GM18508 (cell line): ENCODE data around the gene C2orf72.
"Not testable (repeated sequence)": the region's sequence is repeated elsewhere in the genome, so short reads cannot be mapped to it uniquely, and the experiment has no call there.

ENCODE experiments used
- ATAC-seq: cut with Tn5 transposase; IDR thresholded peaks from one replicate; pipeline ENCODE4 v1.9.1; 2021; ENCODE audit warnings: moderate number of reproducible peaks; ENCODE audit not compliant: insufficient read depth, unreplicated experiment

Gene C2orf72

DNA sequence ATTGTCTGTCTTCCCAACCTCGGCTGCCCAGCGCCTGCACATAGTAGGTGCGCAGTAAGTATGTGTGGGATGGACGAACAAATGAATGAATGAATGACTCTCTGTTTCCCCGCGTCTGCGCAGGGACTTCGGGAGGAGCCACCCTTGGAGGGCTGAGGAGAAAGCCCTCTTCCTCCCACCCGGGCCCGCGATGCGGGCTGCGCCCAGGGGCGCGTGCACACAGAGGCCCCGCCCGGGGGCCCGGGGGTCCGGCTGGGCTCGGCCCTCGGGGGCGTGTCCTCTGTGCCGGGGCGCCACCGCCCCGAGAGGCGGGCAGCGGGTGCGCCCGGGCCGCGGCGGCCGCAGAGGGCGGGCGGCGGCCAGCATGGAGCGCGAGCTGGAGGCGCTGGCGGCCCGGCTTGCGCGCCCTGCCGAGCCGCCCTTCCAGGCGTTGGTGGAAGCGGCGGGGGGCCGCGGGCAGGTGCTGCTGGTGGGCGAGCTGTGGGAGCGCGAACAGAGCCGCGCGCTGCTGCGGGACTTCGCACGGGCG lies at the start of gene C2orf72:
TSS of gene C2orf72 (plus strand) at position 322 of the 529 bp plus-strand sequence. CDS start at position 365, 43 bp downstream.
- no peak for ATAC-seq

DNA sequence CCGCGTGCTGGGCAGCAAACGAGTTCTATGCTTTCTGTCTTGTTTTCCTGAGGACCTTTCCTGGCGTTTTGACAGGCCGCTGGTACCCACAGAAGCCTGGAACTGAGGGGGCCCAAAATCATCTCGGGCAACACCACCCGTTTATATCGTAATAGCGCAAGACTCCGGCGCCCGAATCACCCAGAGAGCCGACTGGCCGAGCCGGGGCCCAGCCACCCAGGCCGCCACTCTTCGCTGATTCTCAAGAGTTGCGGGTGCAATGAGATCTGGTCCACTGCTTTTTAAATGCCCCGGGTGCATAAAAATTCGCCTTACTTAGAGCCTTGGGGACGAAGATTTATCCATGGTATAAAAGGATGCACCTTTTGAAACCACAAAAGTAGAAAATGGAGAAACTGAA lies 47.6 kb upstream of the C2orf72 start:
- no peak for ATAC-seq

DNA sequence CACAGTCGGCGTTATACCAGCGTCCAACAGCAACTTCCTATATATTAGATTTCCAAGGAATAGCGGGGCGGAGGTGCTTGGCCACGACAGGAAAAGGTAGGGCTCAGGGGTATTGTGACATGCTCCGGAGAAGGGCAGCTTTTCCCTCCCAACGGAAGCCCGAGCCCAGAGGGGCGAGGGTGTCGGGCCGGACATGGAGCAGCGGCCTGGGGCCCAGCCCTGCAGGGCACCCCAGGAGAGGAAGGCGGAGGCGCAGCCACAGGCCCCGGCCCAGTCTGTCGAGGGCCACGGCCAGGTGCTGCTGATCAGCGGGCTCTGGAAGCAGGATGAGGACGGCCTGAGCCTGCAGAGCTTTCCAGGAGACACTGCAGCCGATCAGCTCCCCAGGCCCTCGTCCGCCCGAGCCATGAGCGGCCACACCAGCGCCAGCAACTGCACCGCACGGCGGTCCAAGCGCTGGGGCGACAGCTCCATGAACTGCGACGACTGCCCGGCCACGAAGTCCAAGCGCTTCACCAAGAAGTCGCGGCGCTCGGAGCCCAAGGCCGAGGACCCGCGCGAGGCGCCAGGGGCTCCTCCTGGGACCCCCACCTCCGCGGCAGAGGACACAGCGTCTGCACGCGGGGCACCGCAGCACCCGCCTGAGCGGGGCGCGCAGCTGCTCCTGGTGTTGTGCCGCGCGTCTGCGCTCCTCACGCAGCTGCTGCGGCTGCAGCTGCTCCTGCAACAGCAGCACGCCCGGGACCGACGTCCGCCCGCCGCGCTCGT lies 47.0 kb upstream of the C2orf72 start:
- ATAC-seq = no peak

DNA sequence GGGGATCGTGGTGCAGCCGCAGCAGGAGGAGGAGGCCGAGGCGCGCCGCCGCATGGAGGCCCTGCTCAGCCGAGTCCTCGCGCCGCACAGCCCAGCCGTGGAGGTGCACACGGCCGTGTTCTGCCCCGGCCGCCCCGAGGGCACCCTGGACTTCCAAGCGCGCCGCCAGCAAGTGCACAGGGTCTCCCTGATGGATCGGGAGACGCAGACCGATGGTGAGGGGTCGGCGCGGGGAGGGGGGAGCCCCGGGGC lies 46.5 kb upstream of the C2orf72 start:
- ATAC-seq = no peak

- no peak for ATAC-seq
These were observed 45.7 kb upstream of the C2orf72 start for GRCh38 chr2:230991598-230991997.

DNA sequence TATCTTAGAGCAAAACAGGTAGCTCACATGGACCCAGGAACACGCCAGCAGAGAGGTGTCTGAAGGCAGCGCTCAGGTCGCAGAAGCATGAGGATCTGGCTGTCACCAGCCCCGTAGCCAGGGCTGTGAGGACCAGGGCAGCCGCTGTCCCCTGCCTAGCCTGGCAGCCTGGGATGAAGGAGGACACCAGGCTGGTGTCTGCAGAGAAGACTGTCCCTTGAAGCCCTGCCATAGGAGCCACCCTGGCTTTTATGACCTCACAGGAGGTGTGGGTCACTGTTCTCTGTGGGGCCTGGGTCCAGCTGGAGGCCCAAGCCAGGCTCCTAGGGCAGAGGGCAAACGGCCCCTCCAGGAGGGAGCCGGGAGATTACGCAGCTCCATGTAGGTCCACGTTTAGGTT lies 41.5 kb upstream of the C2orf72 start, which contains the start of gene SPATA3:
TSS of gene SPATA3 (plus strand) at position 301 of the 400 bp plus-strand sequence. CDS start 113 bp downstream, outside the sequence.
- no peak for ATAC-seq

GRCh38 chr2:230996661-230997060 lies 40.7 kb upstream of the C2orf72 start:
- ATAC-seq = no peak

DNA sequence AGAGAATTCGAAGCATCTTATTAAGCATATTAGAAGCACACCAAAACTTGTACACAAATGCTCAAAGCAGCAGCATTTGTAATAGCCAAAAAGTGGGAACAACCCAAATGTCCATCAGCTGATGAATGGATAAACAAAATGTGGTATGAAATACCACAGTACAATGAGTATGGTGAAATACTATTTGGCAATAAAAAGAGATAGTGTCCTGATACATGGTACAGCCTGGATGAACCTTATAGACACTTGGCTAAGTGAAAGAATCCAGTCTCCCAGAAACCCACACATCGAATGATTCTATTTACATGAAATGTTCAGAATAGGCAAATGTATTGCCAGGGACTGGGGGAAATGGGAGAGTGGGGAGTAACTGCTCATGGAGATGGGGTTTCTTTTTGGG lies 38.4 kb upstream of the C2orf72 start:
- no peak for ATAC-seq

DNA sequence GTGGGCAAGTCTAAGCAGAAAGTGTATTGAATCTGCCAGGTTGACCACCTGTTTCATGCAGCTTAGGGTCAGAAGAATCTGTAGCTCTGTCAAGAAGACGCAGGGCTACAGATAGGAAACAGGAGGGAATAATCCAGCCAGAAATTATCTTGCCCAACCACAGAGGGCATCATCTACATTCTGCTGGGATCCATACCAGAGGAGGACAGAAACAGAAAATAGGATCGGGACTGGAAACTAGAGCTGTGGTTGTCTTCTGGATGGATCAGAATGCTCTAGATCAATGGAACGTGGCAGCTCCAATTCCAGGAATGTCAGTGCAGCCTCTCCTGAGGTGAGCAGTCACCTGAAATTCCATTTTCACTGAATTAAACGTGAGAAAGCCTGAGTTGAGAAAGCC lies 37.8 kb upstream of the C2orf72 start:
- ATAC-seq = no peak

GRCh38 chr2:231000211-231000904 lies 37.0 kb upstream of the C2orf72 start:
- ATAC-seq = no peak

GRCh38 chr2:231001036-231001435 lies 36.3 kb upstream of the C2orf72 start:
- no peak for ATAC-seq

DNA sequence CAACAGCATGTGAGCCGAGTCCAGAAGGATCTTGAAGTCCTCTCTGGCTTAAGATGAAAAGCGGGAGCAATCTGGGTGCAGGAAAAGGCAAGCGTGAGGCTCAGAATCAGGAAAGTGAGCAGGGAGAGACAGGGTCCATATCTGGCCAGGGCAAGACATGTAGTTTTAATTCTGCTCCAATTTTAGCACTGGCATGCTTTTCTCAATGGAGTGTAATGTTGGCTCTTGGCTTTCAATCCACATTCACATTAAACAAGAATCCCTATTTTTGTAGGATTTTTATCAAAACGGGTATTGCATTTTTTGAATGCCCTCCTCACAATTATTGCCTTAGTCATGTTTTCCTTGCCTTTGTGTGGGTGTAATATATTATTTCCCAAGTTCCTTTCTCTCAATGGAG lies 35.4 kb upstream of the C2orf72 start:
- ATAC-seq = no peak

DNA sequence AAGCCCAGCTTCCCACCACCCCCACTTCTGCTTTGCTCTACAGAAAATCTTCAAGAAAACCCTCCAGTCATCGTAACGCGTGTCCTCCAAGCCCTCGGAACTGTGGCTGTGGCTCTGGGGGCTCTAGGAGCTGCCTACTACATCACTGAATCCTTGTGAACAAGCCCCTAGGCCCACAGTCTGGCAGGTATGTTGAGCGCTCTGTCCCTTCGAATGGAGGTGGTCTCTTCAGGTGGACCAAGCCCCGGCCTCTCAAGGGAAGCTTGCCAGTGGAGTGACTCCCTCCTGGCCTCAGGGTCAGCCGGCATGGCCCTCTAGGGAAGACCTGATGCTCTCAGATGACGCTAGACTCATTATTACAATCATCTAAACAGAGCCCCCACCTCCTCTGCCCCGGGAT lies 34.7 kb upstream of the C2orf72 start:
- ATAC-seq = no peak

- no peak for ATAC-seq
These were observed 34.1 kb upstream of the C2orf72 start for GRCh38 chr2:231003186-231003585.

- not testable (repeated sequence) for ATAC-seq
These were observed 32.4 kb upstream of the C2orf72 start for GRCh38 chr2:231004930-231005329.

DNA sequence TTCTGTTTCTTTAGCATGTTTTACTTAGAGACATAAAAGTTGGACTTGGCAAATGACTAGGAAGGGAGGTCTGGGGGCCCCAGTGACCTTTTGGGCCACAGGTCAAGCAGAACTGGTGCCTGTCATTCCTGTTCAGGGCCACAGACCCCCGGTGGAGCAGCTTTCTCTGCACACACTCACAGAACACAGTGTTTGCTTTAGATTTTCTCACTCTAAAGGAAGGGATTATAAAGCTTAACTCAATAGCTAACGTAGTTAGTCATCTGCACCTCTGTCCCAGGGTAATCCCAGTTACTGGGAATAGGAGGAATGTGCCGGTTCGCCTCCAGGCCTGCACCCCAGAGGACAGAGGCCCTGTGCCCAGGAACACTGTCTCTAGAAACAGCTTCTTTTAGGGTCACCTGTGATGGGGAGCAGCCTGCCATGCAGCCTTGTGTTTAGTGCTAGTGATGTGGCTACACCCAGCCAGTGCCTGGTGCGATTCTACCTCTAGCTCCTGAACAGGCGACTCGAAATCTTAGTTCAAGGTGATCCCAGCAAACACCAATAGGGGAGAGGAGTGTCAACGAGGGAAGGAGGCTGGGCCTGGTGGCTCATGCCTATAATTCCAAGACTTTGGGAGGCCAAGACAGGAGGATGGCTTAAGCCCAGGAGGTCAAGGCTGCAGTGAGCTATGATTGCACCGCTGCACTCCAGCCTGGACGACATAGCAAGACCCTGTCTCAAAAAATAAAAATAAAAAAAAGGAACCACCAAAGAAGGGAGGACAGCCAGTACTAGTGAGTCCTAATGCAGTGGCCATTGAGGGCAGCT lies 29.8 kb upstream of the C2orf72 start:
- ATAC-seq = no peak

GRCh38 chr2:231008131-231008530 lies 29.2 kb upstream of the C2orf72 start:
- no peak for ATAC-seq

- no peak for ATAC-seq
These were observed 27.9 kb upstream of the C2orf72 start for GRCh38 chr2:231009236-231009919.

DNA sequence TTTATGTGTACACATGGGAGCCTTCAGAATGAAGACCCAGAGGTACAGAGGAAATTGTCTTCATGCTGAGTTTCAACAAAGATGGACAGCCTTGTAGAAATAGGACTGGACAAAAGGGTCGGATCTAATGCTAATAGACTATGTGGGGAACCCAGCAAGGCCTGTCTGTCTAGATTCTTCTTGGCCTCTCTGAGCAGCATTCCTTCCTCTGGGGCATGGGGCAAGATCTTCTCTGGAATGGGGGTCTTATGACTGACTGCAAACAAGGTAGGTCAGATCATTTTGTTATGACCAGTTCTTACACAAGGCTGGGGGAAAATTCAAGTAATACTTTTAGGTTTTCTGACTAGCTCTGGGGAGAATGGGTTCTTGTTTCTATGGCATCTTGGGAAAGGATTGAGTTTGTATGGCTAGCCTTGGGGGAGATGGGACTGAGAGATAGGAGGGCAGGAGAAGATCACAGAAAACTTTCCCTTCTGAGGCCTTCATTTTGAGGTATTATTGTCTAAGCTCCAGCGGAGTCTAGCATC lies 27.1 kb upstream of the C2orf72 start:
- ATAC-seq = no peak

- ATAC-seq = no peak
These were observed 25.8 kb upstream of the C2orf72 start for GRCh38 chr2:231011526-231011925.
